Spleen (tissue), 11 donors: Measurements from ENCODE around the gene PDK2. TPM values are rescaled to one million over a fixed set of nuclear protein-coding genes. Genes with fewer than 3 reads are reported as not detected.
A peak's percentile ranks its signal among the peaks of the same experiment; 100 is the strongest.

ENCODE experiments used
- DNase-seq: peaks from one replicate; pipeline ENCODE4 v3.0.0-alpha.2; 2020
- H3K27ac ChIP-seq, 8 donors: fragments of 200-600 bp; sonication (generic) in 7 of 8; 1 replicate in 4 of 8; 2 replicates in 4 of 8; pipeline versions ENCODE4 v1.5.0 to v1.8.0; 2016 to 2021; ENCODE audit warnings: inconsistent platforms in 4 of 8, mild to moderate bottlenecking in 4 of 8, moderate library complexity in 1 of 8
- H3K27me3 ChIP-seq, 7 donors: fragments of 200-600 bp; sonication (generic) in 6 of 7; replicated peaks in 1 of 7; 1 replicate in 4 of 7; 2 replicates in 3 of 7; pipeline versions ENCODE4 v1.5.0 to v1.8.0; 2016 to 2021; ENCODE audit warnings: inconsistent platforms in 3 of 7, mild to moderate bottlenecking in 1 of 7
- H3K36me3 ChIP-seq, 6 donors: fragments of 200-600 bp; sonication (generic) in 5 of 6; 1 replicate in 4 of 6; 2 replicates in 2 of 6; pipeline versions ENCODE4 v1.5.0 to v1.8.0; 2016 to 2021; ENCODE audit warnings: inconsistent platforms in 2 of 6
- H3K4me1 ChIP-seq, 6 donors: fragments of 200-600 bp; sonication (generic) in 5 of 6; 1 replicate in 3 of 6; 2 replicates in 3 of 6; pipeline versions ENCODE4 v1.5.0 to v1.8.0; 2016 to 2021; ENCODE audit warnings: inconsistent platforms in 3 of 6
- H3K4me3 ChIP-seq, 8 donors: fragments of 200-600 bp; sonication (generic) in 7 of 8; 1 replicate in 4 of 8; 2 replicates in 4 of 8; pipeline versions ENCODE4 v1.5.0 to v1.8.0; 2016 to 2021; ENCODE audit warnings: inconsistent platforms in 4 of 8, mild to moderate bottlenecking in 4 of 8, moderate library complexity in 2 of 8
- H3K9me3 ChIP-seq, 8 donors: fragments of 200-600 bp; sonication (generic) in 7 of 8; 1 replicate in 4 of 8; 2 replicates in 4 of 8; pipeline versions ENCODE4 v1.5.0 to v1.8.0; 2016 to 2021; ENCODE audit warnings: inconsistent platforms in 4 of 8
- POLR2A ChIP-seq, 3 donors: fragments of 450-650 bp; IDR thresholded peaks; one replicate each; pipeline ENCODE4 v1.5.1; 2017; ENCODE audit warnings: antibody characterized with exemption in 3 of 3, mild to moderate bottlenecking in 1 of 3
- POLR2AphosphoS5 ChIP-seq, 3 donors: sonication (generic); formaldehyde crosslinking; IDR thresholded peaks; one replicate each; pipeline ENCODE4 v1.5.1; 2017; ENCODE audit warnings: antibody characterized with exemption in 3 of 3
- WGBS, 5 donors: extraction: QIAGEN DNeasy Blood & Tissue Kit in 3 of 5; methylation state at CpG; one replicate each; pipeline versions ENCODE4 v1.1.5 to v1.1.7; 2013 to 2018; 5-methylcytosine and 5-hydroxymethylcytosine counted together
- intact Hi-C: fragments of 100-400 bp; cut with DNase I; formaldehyde crosslinking; loops from one replicate; pipeline ENCODE4 v1.15.0; 2023; ENCODE audit warnings: low total_unique reads
- polyA plus RNA-seq, 3 donors: library from polyadenylated mRNA; stranded (reverse); fragments of 200-250 nt; gene quantifications; one replicate each; pipeline ENCODE4 v1.2.1, GENCODE V29; 2013
- total RNA-seq, 7 donors: library from RNA; depleted of rRNA in 3 of 7; stranded (reverse); fragments of >200 nt in 3 of 7; fragmentation: NEBNext Ultra II Directional in 4 of 7; extraction: Animal tissue kit (Norgen Biotek cat#: 25700) in 4 of 7; gene quantifications; one replicate each; pipeline versions ENCODE4 v1.1.0 to v1.2.1, GENCODE V29; 2016 to 2021
- TF ChIP-seq, protein P1 (sequence below), 11 experiments: fragments of 200-600 bp in 7 of 11; fragments of 450-650 bp in 4 of 11; sonication (generic) in 4 of 11; IDR thresholded peaks in 8 of 11; conservative IDR thresholded peaks in 3 of 11; 1 replicate in 7 of 11; 2 replicates in 4 of 11; pipeline versions ENCODE4 v1.4.0 to v1.8.0; 2016 to 2021; ENCODE audit warnings: antibody characterized with exemption in 11 of 11, inconsistent platforms in 4 of 11, mild to moderate bottlenecking in 1 of 11
- donor health status: healthy with polysubstance abuse.
- donor health status: DM: no; HTN: no; CAD: no; lungs with moderate emphysema.
- donor health status: DM: no; HTN: no; CAD: no.
- donor health status: Bipolar disorder and iron deficiency.
- donor health status: healthy.
- donor health status: DM: no; HTN: no; CAD: no.
- donor health status: DM: yes; HTN: yes; CAD: no.

The PDK2 gene
- total and polyA plus RNA-seq, 10 donors = 8.7 to 41.5 (median 24.3) TPM

GRCh38 chr17:50052241-50052796, 42.8 kb upstream of the PDK2 start:
- intact Hi-C loops = no loop called here
- H3K9me3 ChIP-seq = no peaks in the 10 kb centered on the region
- H3K4me3 ChIP-seq = no peak overlapping the region
- WGBS, 5 donors = 89 to 96% (median 92%) methylated on average over 6 of the region's 6 CpGs
- TF ChIP-seq POLR2AphosphoS5 (IDR thresholded peaks at IDR 0.05) = no peak
- no peak for TF ChIP-seq POLR2A (IDR thresholded peaks at IDR 0.05)
- TF ChIP-seq, protein P1, sequence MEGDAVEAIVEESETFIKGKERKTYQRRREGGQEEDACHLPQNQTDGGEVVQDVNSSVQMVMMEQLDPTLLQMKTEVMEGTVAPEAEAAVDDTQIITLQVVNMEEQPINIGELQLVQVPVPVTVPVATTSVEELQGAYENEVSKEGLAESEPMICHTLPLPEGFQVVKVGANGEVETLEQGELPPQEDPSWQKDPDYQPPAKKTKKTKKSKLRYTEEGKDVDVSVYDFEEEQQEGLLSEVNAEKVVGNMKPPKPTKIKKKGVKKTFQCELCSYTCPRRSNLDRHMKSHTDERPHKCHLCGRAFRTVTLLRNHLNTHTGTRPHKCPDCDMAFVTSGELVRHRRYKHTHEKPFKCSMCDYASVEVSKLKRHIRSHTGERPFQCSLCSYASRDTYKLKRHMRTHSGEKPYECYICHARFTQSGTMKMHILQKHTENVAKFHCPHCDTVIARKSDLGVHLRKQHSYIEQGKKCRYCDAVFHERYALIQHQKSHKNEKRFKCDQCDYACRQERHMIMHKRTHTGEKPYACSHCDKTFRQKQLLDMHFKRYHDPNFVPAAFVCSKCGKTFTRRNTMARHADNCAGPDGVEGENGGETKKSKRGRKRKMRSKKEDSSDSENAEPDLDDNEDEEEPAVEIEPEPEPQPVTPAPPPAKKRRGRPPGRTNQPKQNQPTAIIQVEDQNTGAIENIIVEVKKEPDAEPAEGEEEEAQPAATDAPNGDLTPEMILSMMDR (IDR thresholded peaks at IDR 0.05 in 8 of 11, conservative IDR thresholded peaks at IDR 0.05 in 3 of 11) = no peak
- DNase-seq = no peak
- peaks cover 5 to 79% (median 44%) of the 10 kb centered on the region in 6 donors for H3K4me1 ChIP-seq
- H3K27ac ChIP-seq = peak overlapping the region in 7 of 8 donors; percentile 5 to 88 (median 70)
- no peaks in the 10 kb centered on the region for H3K36me3 ChIP-seq
- H3K27me3 ChIP-seq = peaks cover 0 to 36% (median 0%) of the 10 kb centered on the region in 7 donors

GRCh38 chr17:50052822-50053653, 42.1 kb upstream of the PDK2 start:
- peaks cover 9 to 81% (median 44%) of the 10 kb centered on the region in 6 donors for H3K4me1 ChIP-seq
- intact Hi-C loops = no loop called here
- no peaks in the 10 kb centered on the region for H3K36me3 ChIP-seq
- peak; percentile 72 for DNase-seq
- WGBS, 5 donors = 60 to 68% (median 62%) methylated on average over 7 of the region's 7 CpGs
- H3K27ac ChIP-seq = peak overlapping the region; percentile 1 to 88 (median 66)
- H3K9me3 ChIP-seq = no peaks in the 10 kb centered on the region
- TF ChIP-seq POLR2AphosphoS5 (IDR thresholded peaks at IDR 0.05) (peak in 2 of 3 donors; percentile 71 to 76), POLR2A (IDR thresholded peaks at IDR 0.05) (no peak)
- no peak overlapping the region for H3K4me3 ChIP-seq
- peaks cover 0 to 43% (median 0%) of the 10 kb centered on the region in 7 donors for H3K27me3 ChIP-seq

DNA sequence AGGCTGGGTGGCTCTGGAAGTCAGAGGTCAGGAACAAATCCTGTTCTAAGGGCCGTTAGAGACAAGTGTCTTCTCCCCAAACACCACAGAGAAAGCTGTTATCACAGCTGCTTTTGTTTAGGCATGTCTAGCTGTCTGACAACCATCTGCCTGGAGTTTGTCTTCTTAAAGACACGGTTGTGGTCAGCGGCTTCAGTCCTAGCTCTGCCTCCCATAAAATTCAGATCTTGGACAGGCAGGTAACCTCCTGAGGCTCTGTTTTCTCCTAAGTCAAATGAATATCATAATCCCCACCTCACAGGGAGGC, 41.5 kb upstream of the PDK2 start:
- intact Hi-C loops = no loop called here
- Histone ChIP-seq H3K4me1 (peaks cover 9 to 84% (median 45%) of the 10 kb centered on the region in 6 donors), H3K27ac (peak overlapping the region in 7 of 8 donors; percentile 1 to 88 (median 70)), H3K4me3 (no peak overlapping the region), H3K27me3 (peaks cover 0 to 44% (median 0%) of the 10 kb centered on the region in 7 donors), H3K9me3 (no peaks in the 10 kb centered on the region), H3K36me3 (no peaks in the 10 kb centered on the region)
- no peak for DNase-seq
- TF ChIP-seq, protein P1 (IDR thresholded peaks at IDR 0.05 in 8 of 11, conservative IDR thresholded peaks at IDR 0.05 in 3 of 11) = no peak
- TF ChIP-seq POLR2A (IDR thresholded peaks at IDR 0.05) (no peak), POLR2AphosphoS5 (IDR thresholded peaks at IDR 0.05) (no peak)
- WGBS, 5 donors = 51 to 79% (median 69%) methylated on average over 3 of the region's 3 CpGs

DNA sequence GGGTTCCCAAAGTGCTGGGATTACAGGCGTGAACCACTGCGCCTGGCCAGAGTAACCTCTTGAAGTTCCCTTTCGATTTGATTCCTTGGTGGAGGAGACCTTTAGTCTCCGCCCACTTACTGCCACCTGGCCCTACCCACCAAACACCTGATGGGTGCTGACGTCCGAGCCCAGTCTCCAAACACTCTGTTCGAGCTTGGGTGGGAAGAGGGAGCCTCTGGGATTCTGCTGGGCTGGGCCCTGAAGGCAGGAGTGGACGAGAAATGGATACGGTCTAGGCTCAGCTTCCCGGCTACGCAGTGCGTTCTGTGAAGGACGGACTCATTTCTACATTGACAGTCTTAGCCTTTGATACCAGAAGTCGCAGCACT, 40.1 kb upstream of the PDK2 start:
- peaks cover 0 to 45% (median 0%) of the 10 kb centered on the region in 7 donors for H3K27me3 ChIP-seq
- WGBS, 5 donors = 9 to 20% (median 11%) methylated on average over 14 of the region's 14 CpGs
- DNase-seq = no peak
- H3K36me3 ChIP-seq = no peaks in the 10 kb centered on the region
- H3K4me3 ChIP-seq = peak overlapping the region; percentile 82 to 95 (median 86)
- H3K9me3 ChIP-seq = no peaks in the 10 kb centered on the region
- H3K4me1 ChIP-seq = peaks cover 13 to 95% (median 55%) of the 10 kb centered on the region in 6 donors
- intact Hi-C loops = no loop called here
- TF ChIP-seq, protein P1 (IDR thresholded peaks at IDR 0.05 in 8 of 11, conservative IDR thresholded peaks at IDR 0.05 in 3 of 11) = no peak
- TF ChIP-seq POLR2A (IDR thresholded peaks at IDR 0.05) (no peak), POLR2AphosphoS5 (IDR thresholded peaks at IDR 0.05) (no peak)
- peak overlapping the region; percentile 63 to 88 (median 82) for H3K27ac ChIP-seq
